ENCODE data around the gene IVL.

GRCh38 chr1:152879559-152880198 is 28.7 kb upstream of the IVL start:
- TF ChIP-seq ZNF274 (IDR thresholded peaks at IDR 0.05; ENCODE audit: low read depth, low read length) = no peak
- TF ChIP-seq YY1 (IDR thresholded peaks at IDR 0.05; ENCODE audit: insufficient read depth, insufficient read length) = no peak
- no peak for TF ChIP-seq SUZ12 (IDR thresholded peaks at IDR 0.05; ENCODE audit: extremely low read depth, insufficient read depth, insufficient read length)
